ENCODE results near the gene RNF5. TPM values are rescaled to one million over a fixed set of nuclear protein-coding genes. Genes with fewer than 3 reads are reported as not detected.

Gene RNF5
- total and polyA plus RNA-seq, 10 of the 15 experiments (the other 5 are each of a cell fraction or from before 2014, with no cell fraction given): 31.4 to 114 (median 62.8) TPM

GRCh38 chr6:32153564-32154513 is 24.4 kb upstream of the RNF5 start, which contains the start of gene PPT2 (continued):
- TF ChIP-seq MTA2 (IDR thresholded peaks at IDR 0.05; ENCODE audit: low read depth) (peak; percentile 35; the same call in 1 of the 2 replicates), NKRF (conservative IDR thresholded peaks at IDR 0.05) (no peak), USF2 (IDR thresholded peaks at IDR 0.05; ENCODE audit: borderline replicate concordance, low read depth, low read length) (no peak), ZBTB11 (CRISPR knock-in tag; IDR thresholded peaks at IDR 0.05) (no peak), ATF3 (IDR thresholded peaks at IDR 0.05; ENCODE audit: borderline replicate concordance, extremely low read depth, low read depth, low read length) (0 out of 2 replicates have a peak, but pooled peaks have one; percentile 44), ATF2 (IDR thresholded peaks at IDR 0.05; ENCODE audit: low read length) (no peak), IKZF2 (IDR thresholded peaks at IDR 0.05) (peak; percentile 23 to 51; a peak in 2 of 4 replicates), CEBPZ (IDR thresholded peaks at IDR 0.05; ENCODE audit: low read depth, low read length) (no peak), EGR1 (IDR thresholded peaks at IDR 0.05; ENCODE audit: borderline replicate concordance in 1 of 2, low read depth in 2 of 2, low read length in 2 of 2) (no peak)
- TF ChIP-seq, protein P1, sequence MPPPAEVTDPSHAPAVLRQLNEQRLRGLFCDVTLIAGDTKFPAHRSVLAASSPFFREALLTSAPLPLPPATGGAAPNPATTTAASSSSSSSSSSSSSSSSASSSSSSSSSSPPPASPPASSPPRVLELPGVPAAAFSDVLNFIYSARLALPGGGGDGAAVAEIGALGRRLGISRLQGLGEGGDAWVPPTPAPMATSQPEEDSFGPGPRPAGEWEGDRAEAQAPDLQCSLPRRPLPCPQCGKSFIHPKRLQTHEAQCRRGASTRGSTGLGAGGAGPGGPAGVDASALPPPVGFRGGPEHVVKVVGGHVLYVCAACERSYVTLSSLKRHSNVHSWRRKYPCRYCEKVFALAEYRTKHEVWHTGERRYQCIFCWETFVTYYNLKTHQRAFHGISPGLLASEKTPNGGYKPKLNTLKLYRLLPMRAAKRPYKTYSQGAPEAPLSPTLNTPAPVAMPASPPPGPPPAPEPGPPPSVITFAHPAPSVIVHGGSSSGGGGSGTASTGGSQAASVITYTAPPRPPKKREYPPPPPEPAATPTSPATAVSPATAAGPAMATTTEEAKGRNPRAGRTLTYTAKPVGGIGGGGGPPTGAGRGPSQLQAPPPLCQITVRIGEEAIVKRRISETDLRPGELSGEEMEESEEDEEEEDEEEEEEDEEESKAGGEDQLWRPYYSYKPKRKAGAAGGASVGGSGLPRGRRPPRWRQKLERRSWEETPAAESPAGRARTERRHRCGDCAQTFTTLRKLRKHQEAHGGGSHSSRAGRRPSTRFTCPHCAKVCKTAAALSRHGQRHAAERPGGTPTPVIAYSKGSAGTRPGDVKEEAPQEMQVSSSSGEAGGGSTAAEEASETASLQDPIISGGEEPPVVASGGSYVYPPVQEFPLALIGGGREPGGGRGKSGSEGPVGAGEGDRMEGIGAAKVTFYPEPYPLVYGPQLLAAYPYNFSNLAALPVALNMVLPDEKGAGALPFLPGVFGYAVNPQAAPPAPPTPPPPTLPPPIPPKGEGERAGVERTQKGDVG (CRISPR knock-in tag; IDR thresholded peaks at IDR 0.05): no peak

All from GM12878 (cell line).